Urinary bladder (tissue), 4 donors: Measurements from ENCODE around the gene NT5DC2. TPM values are rescaled to one million over a fixed set of nuclear protein-coding genes. Genes with fewer than 3 reads are reported as not detected.
A peak's percentile ranks its signal among the peaks of the same experiment; 100 is the strongest.
"Not testable (repeated sequence)": the region's sequence is repeated elsewhere in the genome, so short reads cannot be mapped to it uniquely, and the experiment has no call there.

Experiments used
- DNase-seq: peaks from one replicate; pipeline ENCODE4 v3.0.0-alpha.2; 2015; ENCODE audit errors: extremely low spot score
- H3K27ac ChIP-seq: one replicate; pipeline ENCODE4 v1.5.1; 2013; ENCODE audit warnings: low read depth, mild to moderate bottlenecking, moderate library complexity
- H3K36me3 ChIP-seq: one replicate; pipeline ENCODE4 v1.6.1; 2013; ENCODE audit warnings: mild to moderate bottlenecking, moderate library complexity; ENCODE audit not compliant: insufficient read depth
- H3K4me1 ChIP-seq: one replicate; pipeline ENCODE4 v1.6.1; 2013; ENCODE audit warnings: mild to moderate bottlenecking, moderate library complexity; ENCODE audit not compliant: insufficient read depth
- H3K4me3 ChIP-seq: one replicate; pipeline ENCODE4 v1.5.1; 2013; ENCODE audit warnings: low read depth, low read length
- WGBS: extraction: QIAGEN DNeasy Blood & Tissue Kit; methylation state at CpG from one replicate; pipeline ENCODE4 v1.1.7; 2013; 5-methylcytosine and 5-hydroxymethylcytosine counted together
- polyA plus RNA-seq: library from polyadenylated mRNA; stranded (reverse); fragments of 200-250 nt; gene quantifications from one replicate; pipeline ENCODE4 v1.2.3, GENCODE V29; 2013
- total RNA-seq: library from RNA; depleted of rRNA; stranded (reverse); fragments of >200 nt; gene quantifications from one replicate; pipeline ENCODE4 v1.2.3, GENCODE V29; 2014
- donor health status: healthy with polysubstance abuse.
- donor health status: healthy.

Gene NT5DC2
- total and polyA plus RNA-seq, 2 donors: 32.9 to 63.8 TPM

GRCh38 chr3:52532838-52533622 lies 627 bp downstream of the NT5DC2 start:
- H3K27ac ChIP-seq: no peak overlapping the region
- DNase-seq: no peak
- peak overlapping the region; percentile 78 for H3K4me3 ChIP-seq
- no peaks in the 10 kb centered on the region for H3K36me3 ChIP-seq
- no peaks in the 10 kb centered on the region for H3K4me1 ChIP-seq
- 2% methylated on average over 78 of the region's 78 CpGs for whole genome bisulfite sequencing

DNA sequence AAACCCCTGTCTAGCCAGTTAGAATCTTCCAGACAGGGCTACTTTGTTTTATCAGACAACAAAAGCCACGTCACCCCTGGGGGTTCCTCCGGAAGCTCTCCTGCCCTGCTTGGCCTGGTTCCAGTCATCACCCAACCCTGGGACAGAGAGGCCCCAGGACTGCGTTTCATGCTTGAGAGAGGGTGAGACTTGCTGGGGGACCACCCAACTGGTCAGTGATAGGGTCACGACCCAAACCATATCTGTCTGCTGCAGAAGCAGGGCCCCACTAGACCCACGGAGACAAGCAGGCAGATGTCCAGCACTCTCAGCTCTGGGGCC lies 1.2 kb downstream of the NT5DC2 start:
- Histone ChIP-seq H3K4me3 (peak overlapping the region; percentile 78), H3K4me1 (no peaks in the 10 kb centered on the region), H3K36me3 (no peaks in the 10 kb centered on the region), H3K27ac (no peak overlapping the region)
- no peak for DNase-seq
- 32% methylated on average over 5 of the region's 5 CpGs for WGBS

DNA sequence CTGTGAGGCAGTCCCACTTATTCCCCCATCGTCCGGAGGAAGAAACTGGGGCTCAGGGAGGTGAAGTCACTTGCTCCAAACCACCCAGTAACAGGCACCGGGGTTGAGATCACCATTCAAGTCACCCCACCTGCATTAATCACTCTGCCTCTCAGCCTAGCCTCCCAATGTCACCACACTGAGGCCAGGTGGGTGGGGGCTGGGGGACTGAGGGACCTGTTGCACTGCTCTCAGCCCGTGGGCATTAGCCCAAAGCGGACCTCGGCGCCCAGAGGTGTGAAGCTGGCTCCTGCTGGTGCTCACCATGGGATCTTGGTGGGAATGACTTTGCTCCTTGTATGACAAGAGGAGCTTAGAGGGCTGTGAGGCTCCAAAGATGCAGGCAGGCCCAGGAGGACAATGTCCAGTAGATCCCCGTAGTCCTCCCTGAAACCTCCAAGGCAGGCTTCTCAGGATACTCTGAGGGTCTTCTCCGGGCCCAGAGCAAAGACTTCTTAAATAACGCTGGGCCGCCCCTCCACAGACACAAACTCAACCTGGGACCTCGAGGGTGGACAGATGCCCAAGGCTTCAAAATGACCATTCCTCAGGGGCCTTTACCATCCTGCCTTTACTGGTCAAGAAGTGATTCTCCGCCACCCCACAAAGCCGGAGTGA lies 1.7 kb downstream of the NT5DC2 start:
- Histone ChIP-seq H3K4me3 (peak overlapping the region; percentile 78), H3K36me3 (no peaks in the 10 kb centered on the region), H3K4me1 (no peaks in the 10 kb centered on the region), H3K27ac (no peak overlapping the region)
- WGBS: 81% methylated on average over 14 of the region's 14 CpGs
- DNase-seq: no peak

- 77% methylated on average over 10 of the region's 10 CpGs for WGBS
- H3K36me3 ChIP-seq: no peaks in the 10 kb centered on the region
- H3K27ac ChIP-seq: no peak overlapping the region
- H3K4me3 ChIP-seq: no peak overlapping the region
- H3K4me1 ChIP-seq: no peaks in the 10 kb centered on the region
- DNase-seq: no peak
Measured at GRCh38 chr3:52530918-52531826, 2.5 kb downstream of the NT5DC2 start.

- 63% methylated on average over 12 of the region's 12 CpGs for WGBS
- no peak overlapping the region for H3K27ac ChIP-seq
- no peaks in the 10 kb centered on the region for H3K4me1 ChIP-seq
- no peak for DNase-seq
- H3K4me3 ChIP-seq: no peak overlapping the region
- no peaks in the 10 kb centered on the region for H3K36me3 ChIP-seq
Measured at GRCh38 chr3:52529376-52530333, 4.0 kb downstream of the NT5DC2 start.

DNA sequence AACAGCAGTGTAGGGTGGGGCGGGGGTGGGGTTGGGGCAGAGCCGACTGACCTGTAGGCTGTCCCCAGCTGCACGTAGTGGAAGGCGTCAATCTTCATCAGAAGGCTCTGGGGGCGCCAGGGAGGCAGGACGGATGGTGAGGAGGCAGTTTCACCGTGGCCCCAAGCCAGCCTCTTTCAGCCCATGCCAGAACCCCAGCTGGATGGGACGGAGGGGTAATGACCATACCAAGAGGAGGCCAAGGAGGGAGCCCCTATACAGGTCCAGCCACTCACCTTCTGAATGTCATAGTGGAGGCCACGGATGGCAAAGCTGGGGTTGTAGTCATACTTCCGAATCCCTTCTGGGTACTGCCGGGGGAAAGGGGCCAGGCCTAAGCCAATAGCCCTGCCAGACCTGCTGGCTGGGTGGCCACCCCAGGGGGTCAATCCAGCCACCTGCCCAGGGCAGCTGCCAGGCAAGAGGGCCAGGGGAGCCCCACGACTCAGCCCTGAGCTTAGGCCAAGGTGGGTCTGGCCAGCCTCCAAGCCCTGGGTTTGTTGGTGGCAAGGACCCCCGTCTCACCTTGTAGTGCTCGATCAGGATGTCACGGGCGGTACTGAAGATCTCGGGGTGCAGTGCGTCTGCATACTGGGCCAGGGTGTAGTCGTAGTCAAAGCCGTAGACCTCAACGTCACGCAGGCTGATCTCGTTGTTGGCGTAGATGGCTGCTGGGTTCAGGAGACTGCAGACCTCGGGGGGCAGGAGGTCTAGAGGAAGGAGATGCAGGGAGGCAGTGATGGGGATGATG lies 4.9 kb downstream of the NT5DC2 start:
- no peak for DNase-seq
- Histone ChIP-seq H3K4me1 (no peaks in the 10 kb centered on the region), H3K27ac (no peak overlapping the region), H3K36me3 (peaks cover 2% of the 10 kb centered on the region), H3K4me3 (no peak overlapping the region)
- WGBS: 91% methylated on average over 25 of the region's 25 CpGs

DNA sequence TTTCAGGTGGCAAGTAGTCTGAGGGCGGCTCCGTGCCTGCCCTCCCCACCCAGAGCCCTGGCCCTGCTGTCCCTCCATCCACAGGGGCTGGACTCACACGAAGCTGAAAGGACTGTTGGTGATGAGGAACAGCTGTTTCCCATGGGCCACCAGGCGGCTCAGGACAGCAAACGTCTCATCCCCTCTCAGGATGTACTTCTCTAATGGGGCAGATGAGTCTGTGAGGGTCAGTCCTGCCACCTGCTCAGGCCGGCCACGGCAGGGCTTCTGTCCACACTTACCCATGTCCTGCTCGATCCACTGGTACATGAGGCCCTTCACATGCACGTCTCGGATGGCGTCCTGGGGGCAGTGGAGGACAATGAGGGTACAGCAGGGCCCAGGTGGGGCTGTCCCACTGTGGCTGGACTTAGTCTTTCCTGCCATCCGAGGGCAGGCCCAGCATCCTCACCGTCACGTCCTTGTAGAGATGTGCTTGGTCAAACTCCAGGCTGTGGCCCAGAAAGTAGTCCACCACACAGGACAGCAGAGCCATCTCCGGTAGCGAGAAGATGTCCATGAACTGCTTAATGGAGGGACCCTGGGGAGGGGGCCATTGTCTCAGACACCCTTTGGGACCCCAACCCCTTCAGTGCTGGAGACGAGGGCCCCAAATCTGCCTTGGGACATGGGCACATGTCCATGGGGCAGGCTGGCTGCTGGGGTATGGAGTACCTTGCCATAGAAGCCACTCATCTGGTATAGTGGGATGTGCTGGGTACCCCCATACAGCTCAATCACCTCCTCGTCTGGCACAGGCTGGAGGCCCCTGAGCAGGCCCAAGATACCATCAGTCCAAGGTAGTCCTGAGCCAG lies 5.7 kb downstream of the NT5DC2 start:
- H3K27ac ChIP-seq: no peak overlapping the region
- H3K36me3 ChIP-seq: peaks cover 3% of the 10 kb centered on the region
- H3K4me1 ChIP-seq: no peaks in the 10 kb centered on the region
- no peak overlapping the region for H3K4me3 ChIP-seq
- DNase-seq: no peak
- WGBS: 83% methylated on average over 18 of the region's 18 CpGs

GRCh38 chr3:52527039-52527731 lies 6.5 kb downstream of the NT5DC2 start:
- WGBS: 91% methylated on average over 14 of the region's 14 CpGs
- no peak overlapping the region for H3K4me3 ChIP-seq
- H3K4me1 ChIP-seq: no peaks in the 10 kb centered on the region
- no peak for DNase-seq
- H3K36me3 ChIP-seq: peaks cover 3% of the 10 kb centered on the region
- H3K27ac ChIP-seq: no peak overlapping the region

DNA sequence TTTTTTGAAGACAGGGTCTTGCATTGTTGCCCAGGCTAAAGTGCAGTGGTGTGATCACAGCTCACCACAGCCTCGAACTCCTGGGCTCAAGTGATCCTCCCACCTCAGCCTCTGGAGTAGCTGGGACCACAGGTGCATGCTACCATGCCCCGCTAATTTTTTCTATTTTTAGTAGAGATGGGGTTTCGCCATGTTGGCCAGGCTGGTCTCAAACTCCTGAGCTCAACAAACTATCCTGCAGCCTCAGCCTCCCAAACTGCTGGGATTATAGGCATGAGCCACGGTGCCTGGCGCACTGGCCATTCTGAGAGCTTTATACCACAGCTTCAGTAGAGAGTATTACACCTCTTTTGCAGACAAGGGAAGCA lies 7.0 kb downstream of the NT5DC2 start:
- H3K4me1 ChIP-seq, H3K27ac ChIP-seq, H3K4me3 ChIP-seq, DNase-seq, H3K36me3 ChIP-seq: not testable (repeated sequence)
- 93% methylated on average over 5 of the region's 5 CpGs for WGBS

- H3K4me3 ChIP-seq: no peak overlapping the region
- peaks cover 3% of the 10 kb centered on the region for H3K36me3 ChIP-seq
- H3K4me1 ChIP-seq: no peaks in the 10 kb centered on the region
- WGBS: 83% methylated on average over 9 of the region's 9 CpGs
- no peak overlapping the region for H3K27ac ChIP-seq
- no peak for DNase-seq
Measured at GRCh38 chr3:52525680-52526561, 7.7 kb downstream of the NT5DC2 start.
